CD4-positive, alpha-beta T cell treated with Interleukin-4 for 4 hours (primary cell): ENCODE measurements around the gene ALKAL2.

Experiments
- DNase-seq: peaks from one replicate; pipeline ENCODE4 v3.0.0-alpha.2; 2020

The ALKAL2 gene

GRCh38 chr2:289362-290089, 1.6 kb upstream of the ALKAL2 start:
- no peak for DNase-seq

GRCh38 chr2:288758-289361, 969 bp upstream of the ALKAL2 start:
- DNase-seq = no peak

GRCh38 chr2:287471-287885, 413 bp downstream of the ALKAL2 start:
- no peak for DNase-seq

- no peak for DNase-seq
Observed at GRCh38 chr2:286774-287392, 1.0 kb downstream of the ALKAL2 start.

GRCh38 chr2:286035-286434, 1.9 kb downstream of the ALKAL2 start:
- DNase-seq = no peak

- no peak for DNase-seq
Observed at GRCh38 chr2:285531-285930, 2.4 kb downstream of the ALKAL2 start.

- no peak for DNase-seq
Observed at GRCh38 chr2:284896-285492, 2.9 kb downstream of the ALKAL2 start.

- DNase-seq = no peak
Observed at GRCh38 chr2:283996-284794, 3.7 kb downstream of the ALKAL2 start.

- DNase-seq = no peak
Observed at GRCh38 chr2:282371-283263, 5.3 kb downstream of the ALKAL2 start.

- DNase-seq = no peak
Observed at GRCh38 chr2:281381-281780, 6.5 kb downstream of the ALKAL2 start.

GRCh38 chr2:280650-281110, 7.2 kb downstream of the ALKAL2 start:
- DNase-seq = no peak

- DNase-seq = no peak
Observed at GRCh38 chr2:279956-280649, 7.8 kb downstream of the ALKAL2 start.

- no peak for DNase-seq
Observed at GRCh38 chr2:279366-279765, 8.5 kb downstream of the ALKAL2 start.

GRCh38 chr2:278927-279320, 9.0 kb downstream of the ALKAL2 start:
- DNase-seq = no peak

- no peak for DNase-seq
Observed at GRCh38 chr2:278312-278926, 9.5 kb downstream of the ALKAL2 start.

- DNase-seq = no peak
Observed at GRCh38 chr2:275466-275865, 12.4 kb downstream of the ALKAL2 start.

GRCh38 chr2:274503-274902, 13.4 kb downstream of the ALKAL2 start:
- no peak for DNase-seq

- DNase-seq = no peak
Observed at GRCh38 chr2:273333-273732, 14.6 kb downstream of the ALKAL2 start.

GRCh38 chr2:271917-272316, 16.0 kb downstream of the ALKAL2 start:
- no peak for DNase-seq

GRCh38 chr2:270861-271260, 17.0 kb downstream of the ALKAL2 start:
- DNase-seq = no peak
